Loucy (cell line): ENCODE measurements around the gene KRTAP9-9.

Source experiments
- H2AFZ ChIP-seq: fragments of 200-600 bp; sonication (generic); 2 replicates; pipeline ENCODE4 v1.6.0; 2016; ENCODE audit warnings: antibody characterized with exemption, mild to moderate bottlenecking, low read length, moderate library complexity
- H3F3A ChIP-seq: fragments of 200-600 bp; 2 replicates; pipeline ENCODE4 v1.6.0; 2016; ENCODE audit warnings: antibody characterized with exemption, low read depth, mild to moderate bottlenecking
- H3K27me3 ChIP-seq: fragments of 200-600 bp; sonication (generic); 2 replicates; pipeline ENCODE4 v1.6.1; 2014; ENCODE audit warnings: low read length, mild to moderate bottlenecking; ENCODE audit not compliant: insufficient read depth, poor library complexity, severe bottlenecking
- H3K36me3 ChIP-seq: fragments of 200-600 bp; sonication (generic); 2 replicates; pipeline ENCODE4 v1.6.1; 2016; ENCODE audit warnings: low read length; ENCODE audit not compliant: insufficient read depth
- H3K4me1 ChIP-seq: fragments of 200-600 bp; sonication (generic); 2 replicates; pipeline ENCODE4 v1.5.1; 2014; ENCODE audit warnings: low read length, mild to moderate bottlenecking; ENCODE audit not compliant: insufficient read depth, poor library complexity, severe bottlenecking
- H3K4me2 ChIP-seq: fragments of 200-600 bp; sonication (generic); 2 replicates; pipeline ENCODE4 v1.6.0; 2014; ENCODE audit warnings: antibody characterized with exemption, low read length, low read depth, mild to moderate bottlenecking; ENCODE audit not compliant: poor library complexity, severe bottlenecking
- H3K4me3 ChIP-seq: fragments of 200-600 bp; sonication (generic); 2 replicates; pipeline ENCODE4 v1.5.1; 2014; ENCODE audit warnings: low read length, mild to moderate bottlenecking, mixed read lengths; ENCODE audit not compliant: poor library complexity, severe bottlenecking
- H3K79me2 ChIP-seq: fragments of 200-600 bp; sonication (generic); 2 replicates; pipeline ENCODE4 v1.6.1; 2014; ENCODE audit warnings: low read length; ENCODE audit not compliant: insufficient read depth
- H3K9ac ChIP-seq: fragments of 200-600 bp; sonication (generic); 2 replicates; pipeline ENCODE4 v1.6.0; 2014; ENCODE audit warnings: mild to moderate bottlenecking, low read depth, low read length, moderate library complexity; ENCODE audit not compliant: poor library complexity, severe bottlenecking
- H3K9me2 ChIP-seq: fragments of 200-600 bp; sonication (generic); replicated peaks from 2 replicates; pipeline ENCODE4 v1.6.1; 2016; ENCODE audit warnings: low read depth, low read length, mixed read lengths
- H3K9me3 ChIP-seq: fragments of 200-600 bp; sonication (generic); 2 replicates; pipeline ENCODE4 v1.6.1; 2014; ENCODE audit warnings: mild to moderate bottlenecking, antibody characterized with exemption, low read length, low read depth; ENCODE audit not compliant: insufficient read depth
- H4K20me1 ChIP-seq: fragments of 200-600 bp; sonication (generic); 2 replicates; pipeline ENCODE4 v1.6.0; 2014; ENCODE audit warnings: antibody characterized with exemption, low read length, mild to moderate bottlenecking; ENCODE audit not compliant: insufficient read depth, poor library complexity, severe bottlenecking
- EZH2phosphoT487 ChIP-seq: fragments of 200-600 bp; IDR thresholded peaks from 2 replicates; pipeline ENCODE4 v1.6.1; 2018; ENCODE audit warnings: antibody characterized with exemption, mild to moderate bottlenecking, moderate library complexity, borderline replicate concordance
- TF ChIP-seq, protein P1 (sequence below): fragments of 200-600 bp; sonication (generic); conservative IDR thresholded peaks from 2 replicates; pipeline ENCODE4 v1.5.1; 2014; ENCODE audit warnings: mild to moderate bottlenecking, antibody characterized with exemption, low read length

KRTAP9-9 gene

DNA sequence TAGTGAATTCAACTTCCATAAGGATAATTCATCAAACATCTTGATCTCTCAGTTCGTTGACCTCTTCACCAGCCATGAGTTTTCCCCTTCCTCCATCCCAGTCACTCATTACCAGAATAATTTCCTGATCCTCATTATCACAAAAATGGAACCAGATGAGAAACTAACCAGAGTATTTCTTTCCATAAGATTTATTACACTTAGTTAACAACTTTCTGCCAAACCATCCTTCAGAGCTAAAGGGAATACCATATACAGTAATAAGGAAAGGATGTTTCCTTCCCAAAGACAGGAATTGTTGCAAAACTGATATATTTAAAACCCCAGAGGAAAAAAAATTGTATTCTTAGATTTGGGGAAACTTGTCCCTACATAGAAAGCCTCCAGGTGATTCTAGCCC, 38.8 kb downstream of the KRTAP9-9 start:
- Histone ChIP-seq H3K36me3 (no peaks in the 10 kb centered on the region), H3K9me2 (no peaks in the 10 kb centered on the region), H3K4me1 (no peaks in the 10 kb centered on the region), H3K79me2 (no peaks in the 10 kb centered on the region), H3K9ac (no peak overlapping the region), H3K4me2 (no peak overlapping the region), H3K27me3 (no peaks in the 10 kb centered on the region), H4K20me1 (no peaks in the 10 kb centered on the region), H3K9me3 (no peaks in the 10 kb centered on the region), H2AFZ (no peak overlapping the region), H3K4me3 (no peak overlapping the region), H3F3A (no peaks in the 10 kb centered on the region)
- TF ChIP-seq, protein P1, sequence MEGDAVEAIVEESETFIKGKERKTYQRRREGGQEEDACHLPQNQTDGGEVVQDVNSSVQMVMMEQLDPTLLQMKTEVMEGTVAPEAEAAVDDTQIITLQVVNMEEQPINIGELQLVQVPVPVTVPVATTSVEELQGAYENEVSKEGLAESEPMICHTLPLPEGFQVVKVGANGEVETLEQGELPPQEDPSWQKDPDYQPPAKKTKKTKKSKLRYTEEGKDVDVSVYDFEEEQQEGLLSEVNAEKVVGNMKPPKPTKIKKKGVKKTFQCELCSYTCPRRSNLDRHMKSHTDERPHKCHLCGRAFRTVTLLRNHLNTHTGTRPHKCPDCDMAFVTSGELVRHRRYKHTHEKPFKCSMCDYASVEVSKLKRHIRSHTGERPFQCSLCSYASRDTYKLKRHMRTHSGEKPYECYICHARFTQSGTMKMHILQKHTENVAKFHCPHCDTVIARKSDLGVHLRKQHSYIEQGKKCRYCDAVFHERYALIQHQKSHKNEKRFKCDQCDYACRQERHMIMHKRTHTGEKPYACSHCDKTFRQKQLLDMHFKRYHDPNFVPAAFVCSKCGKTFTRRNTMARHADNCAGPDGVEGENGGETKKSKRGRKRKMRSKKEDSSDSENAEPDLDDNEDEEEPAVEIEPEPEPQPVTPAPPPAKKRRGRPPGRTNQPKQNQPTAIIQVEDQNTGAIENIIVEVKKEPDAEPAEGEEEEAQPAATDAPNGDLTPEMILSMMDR = no peak
- TF ChIP-seq EZH2phosphoT487 = no peak

DNA sequence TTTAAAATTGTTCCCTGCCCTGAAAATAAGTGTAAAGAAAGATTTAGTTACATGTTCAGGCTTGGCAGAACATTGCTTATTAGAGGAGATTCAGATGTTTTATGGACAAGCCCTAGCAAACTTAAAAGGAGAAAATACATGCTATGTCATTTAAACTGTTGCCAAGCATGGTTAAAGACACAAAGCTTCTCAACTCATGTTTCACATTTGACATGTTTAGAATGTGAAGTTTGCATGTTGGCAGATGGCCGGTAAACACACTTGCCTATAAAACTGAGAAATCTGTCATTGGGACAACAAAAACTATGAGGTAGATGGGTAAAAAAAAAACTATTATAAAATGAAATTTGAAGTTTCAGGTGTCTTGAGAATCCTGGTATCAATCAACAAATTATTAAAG, 41.7 kb downstream of the KRTAP9-9 start:
- Histone ChIP-seq H3K9ac (no peak overlapping the region), H3K4me2 (no peak overlapping the region), H3K27me3 (no peaks in the 10 kb centered on the region), H3K9me2 (no peaks in the 10 kb centered on the region), H3K9me3 (no peaks in the 10 kb centered on the region), H3F3A (no peaks in the 10 kb centered on the region), H4K20me1 (no peaks in the 10 kb centered on the region), H3K4me1 (peaks cover 7% of the 10 kb centered on the region), H2AFZ (no peak overlapping the region), H3K79me2 (no peaks in the 10 kb centered on the region), H3K4me3 (no peak overlapping the region), H3K36me3 (no peaks in the 10 kb centered on the region)
- TF ChIP-seq, protein P1 = no peak
- TF ChIP-seq EZH2phosphoT487 = no peak

DNA sequence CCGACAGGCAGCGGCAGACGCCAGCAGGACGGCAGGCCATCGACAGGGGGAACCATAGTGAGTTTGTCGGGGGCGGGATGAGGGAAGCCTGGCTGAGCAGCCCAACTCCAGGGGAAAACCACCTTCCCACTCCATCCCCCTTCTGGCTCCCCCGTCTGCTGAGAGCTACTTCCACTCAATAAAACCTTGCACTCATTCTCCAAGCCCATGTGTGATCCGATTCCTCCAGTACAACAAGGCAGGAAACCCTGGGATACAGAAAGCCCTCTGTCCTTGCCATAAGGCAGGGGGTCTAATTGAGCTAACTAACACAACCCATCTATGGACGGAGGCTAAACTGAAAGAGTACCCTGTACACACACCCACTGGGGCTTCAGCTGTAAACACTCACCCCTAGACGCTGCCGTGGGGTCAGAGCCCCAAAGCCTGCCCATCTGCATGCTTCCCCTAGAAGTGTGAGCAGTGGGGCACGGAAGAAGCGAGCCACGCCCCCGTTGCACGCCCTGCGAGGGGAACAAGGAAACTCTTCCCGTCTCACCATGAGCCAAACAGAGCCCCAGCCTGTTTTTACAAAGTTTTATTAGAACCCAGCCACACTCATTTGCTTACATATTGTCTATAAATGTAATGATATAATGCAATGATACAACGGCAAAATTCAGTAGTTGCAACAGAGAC, 43.4 kb downstream of the KRTAP9-9 start:
- Histone ChIP-seq H3K79me2 (no peaks in the 10 kb centered on the region), H3K27me3 (no peaks in the 10 kb centered on the region), H4K20me1 (no peaks in the 10 kb centered on the region), H3K9ac (no peak overlapping the region), H3K4me3 (no peak overlapping the region), H3F3A (no peaks in the 10 kb centered on the region), H3K36me3 (no peaks in the 10 kb centered on the region), H3K9me3 (no peaks in the 10 kb centered on the region), H2AFZ (no peak overlapping the region), H3K4me2 (no peak overlapping the region), H3K9me2 (no peaks in the 10 kb centered on the region), H3K4me1 (peaks cover 7% of the 10 kb centered on the region)
- TF ChIP-seq, protein P1 = no peak
- TF ChIP-seq EZH2phosphoT487 = no peak
